NCI-H524 treated with DMSO at 0.1 percent for 48 hours (cell line): ENCODE results near the gene PTBP1.

Experiments
- DNase-seq: peaks from one replicate; lab custom pipeline; 2025; lab: John Stamatoyannopoulos, UW

Gene PTBP1

DNA sequence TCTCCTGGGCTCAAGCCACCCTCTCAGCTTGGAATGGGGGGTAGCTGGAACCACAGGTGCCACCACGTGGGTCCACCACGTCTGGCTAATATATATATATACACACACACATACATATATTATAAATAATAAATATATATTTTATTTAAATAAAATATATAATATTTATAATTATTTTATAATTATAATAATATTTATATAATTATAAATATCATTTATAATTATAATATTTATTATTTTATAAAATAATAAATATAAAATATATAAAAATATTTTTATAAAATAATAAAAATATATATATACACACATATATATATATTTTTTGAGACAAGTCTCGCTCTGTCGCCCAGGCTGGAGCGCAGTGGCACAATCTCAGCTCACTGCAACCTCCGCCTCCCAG is 57.3 kb downstream of the PTBP1 start:
- DNase-seq = no peak

DNA sequence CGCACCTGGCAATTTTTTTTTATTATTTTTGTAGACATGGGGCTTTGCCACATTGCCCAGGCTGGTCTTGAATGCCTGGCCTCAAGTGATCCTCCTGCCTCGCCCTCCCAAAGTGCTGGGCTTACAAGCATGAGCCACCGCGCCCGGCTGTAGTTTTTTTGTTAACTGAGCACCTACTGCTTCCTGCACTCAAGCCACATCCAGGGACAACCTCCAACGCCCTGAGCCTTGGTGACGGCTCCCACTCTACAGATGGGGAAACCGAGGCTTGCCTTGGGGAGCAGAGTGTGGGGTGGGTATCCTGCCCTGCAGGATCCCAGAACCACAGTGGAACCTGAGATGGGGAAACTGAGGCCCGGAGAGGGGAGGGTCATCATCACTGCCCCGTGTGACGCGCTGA is 57.9 kb downstream of the PTBP1 start:
- DNase-seq = no peak

DNA sequence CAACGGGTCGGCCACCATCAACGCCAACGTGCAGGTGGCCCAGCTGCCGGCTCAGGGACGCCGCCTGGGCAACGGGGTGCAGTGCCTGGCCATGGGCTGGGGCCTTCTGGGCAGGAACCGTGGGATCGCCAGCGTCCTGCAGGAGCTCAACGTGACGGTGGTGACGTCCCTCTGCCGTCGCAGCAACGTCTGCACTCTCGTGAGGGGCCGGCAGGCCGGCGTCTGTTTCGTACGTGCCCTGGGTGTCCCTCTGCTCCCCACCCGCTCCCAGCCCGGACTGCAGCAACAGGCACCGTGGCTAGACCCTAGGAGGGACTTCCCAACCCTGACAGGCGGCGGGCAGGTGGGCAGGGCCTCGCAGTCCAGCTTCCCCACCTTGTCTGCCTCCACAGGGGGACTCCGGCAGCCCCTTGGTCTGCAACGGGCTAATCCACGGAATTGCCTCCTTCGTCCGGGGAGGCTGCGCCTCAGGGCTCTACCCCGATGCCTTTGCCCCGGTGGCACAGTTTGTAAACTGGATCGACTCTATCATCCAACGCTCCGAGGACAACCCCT is 58.4 kb downstream of the PTBP1 start:
- DNase-seq = no peak

DNA sequence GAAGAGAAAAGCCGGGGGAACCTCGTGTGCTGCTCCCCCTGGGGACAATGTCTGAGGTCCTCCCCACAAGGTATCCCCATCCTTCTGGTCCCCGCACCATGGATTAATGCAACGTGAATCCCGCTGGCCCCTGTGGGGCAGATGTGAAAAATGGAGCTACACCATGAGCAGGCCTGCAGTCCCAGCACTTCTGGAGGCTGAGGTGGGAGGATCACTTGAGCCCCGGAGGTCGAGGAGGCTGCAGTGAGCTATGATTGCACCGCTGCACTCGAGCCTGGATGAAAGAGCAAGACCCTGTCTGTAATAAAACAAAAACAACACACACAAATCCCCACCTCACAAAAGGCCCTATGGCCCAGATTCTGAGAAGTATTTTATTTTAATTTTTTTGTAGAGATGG is 61.0 kb downstream of the PTBP1 start:
- DNase-seq = no peak

DNA sequence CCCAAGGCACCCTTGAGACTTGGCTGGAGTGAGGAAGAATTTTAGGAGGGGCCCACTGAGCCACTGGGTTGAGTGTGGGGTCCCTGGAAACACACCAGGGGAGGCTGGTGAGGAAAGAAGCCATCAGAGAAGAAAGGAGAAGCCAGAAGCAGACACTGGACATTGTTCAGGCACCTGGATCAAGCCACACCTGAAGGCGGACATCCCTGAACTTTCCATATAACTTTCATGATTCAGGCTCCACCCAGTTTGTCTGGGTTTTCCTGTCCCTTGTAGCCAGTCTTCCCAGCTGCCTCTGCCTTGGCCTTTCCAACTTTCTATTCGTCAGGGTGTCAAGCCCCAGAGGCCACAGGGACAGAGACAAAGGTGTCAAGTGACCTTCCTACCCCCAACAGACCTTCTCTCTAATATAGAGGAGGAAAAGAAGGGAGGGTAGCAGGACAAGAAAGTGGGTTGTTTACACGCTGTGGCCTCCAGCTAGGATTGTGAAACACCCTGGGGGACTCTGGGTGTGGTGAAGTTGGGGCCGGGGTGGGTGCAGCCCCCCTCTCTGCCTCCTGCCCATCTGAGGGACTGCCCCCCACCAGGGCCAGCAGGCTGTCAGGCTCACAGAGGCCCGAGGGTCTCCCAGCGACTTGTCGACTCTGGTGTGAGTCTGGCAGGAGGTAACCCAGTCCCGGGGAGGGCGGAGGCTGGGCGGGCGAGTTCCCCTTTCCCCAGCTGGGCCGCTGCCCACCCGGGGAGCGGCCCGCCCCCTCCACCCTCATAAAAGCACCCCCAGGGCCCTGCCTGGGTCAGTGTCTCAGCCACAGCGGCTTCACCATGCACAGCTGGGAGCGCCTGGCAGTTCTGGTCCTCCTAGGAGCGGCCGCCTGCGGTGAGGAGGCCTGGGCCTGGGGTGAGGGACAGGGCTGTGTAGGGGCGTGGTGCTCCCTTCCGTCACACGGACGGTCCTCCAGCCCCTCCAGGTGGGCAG is 61.9 kb downstream of the PTBP1 start, which contains the start of gene CFD:
CFD (plus strand) TSS at position 797 of the 976 bp plus-strand sequence; CDS start at position 823, 26 bp downstream.
- DNase-seq = no peak

DNA sequence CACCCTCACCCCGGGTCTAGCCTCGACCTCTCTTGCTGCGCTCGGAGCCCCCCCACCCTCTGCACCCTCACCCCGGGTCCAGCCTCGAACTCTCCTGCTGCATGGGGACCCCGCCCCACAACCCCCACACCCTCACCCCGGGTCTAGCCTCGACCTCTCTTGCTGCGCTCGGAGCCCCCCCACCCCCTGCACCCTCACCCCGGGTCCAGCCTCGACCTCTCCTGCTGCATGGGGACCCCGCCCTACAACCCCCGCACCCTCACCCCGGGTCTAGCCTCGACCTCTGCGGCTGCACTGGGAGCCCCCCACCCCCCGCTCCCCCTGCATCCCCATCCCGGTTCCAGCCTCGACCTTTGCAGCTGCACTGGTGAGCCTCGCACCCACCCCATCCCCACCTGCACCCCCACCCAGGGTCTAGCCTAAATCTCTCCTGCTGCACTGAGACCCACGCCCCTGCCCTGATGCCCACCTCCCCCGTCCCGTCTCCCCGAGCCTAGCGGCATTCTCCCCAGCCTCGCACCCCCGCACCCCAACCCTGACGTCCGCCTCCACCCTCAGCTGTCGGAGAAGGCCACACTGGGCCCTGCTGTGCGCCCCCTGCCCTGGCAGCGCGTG is 64.0 kb downstream of the PTBP1 start:
- no peak for DNase-seq
